ENCODE results near the gene TMEM121.

DNA sequence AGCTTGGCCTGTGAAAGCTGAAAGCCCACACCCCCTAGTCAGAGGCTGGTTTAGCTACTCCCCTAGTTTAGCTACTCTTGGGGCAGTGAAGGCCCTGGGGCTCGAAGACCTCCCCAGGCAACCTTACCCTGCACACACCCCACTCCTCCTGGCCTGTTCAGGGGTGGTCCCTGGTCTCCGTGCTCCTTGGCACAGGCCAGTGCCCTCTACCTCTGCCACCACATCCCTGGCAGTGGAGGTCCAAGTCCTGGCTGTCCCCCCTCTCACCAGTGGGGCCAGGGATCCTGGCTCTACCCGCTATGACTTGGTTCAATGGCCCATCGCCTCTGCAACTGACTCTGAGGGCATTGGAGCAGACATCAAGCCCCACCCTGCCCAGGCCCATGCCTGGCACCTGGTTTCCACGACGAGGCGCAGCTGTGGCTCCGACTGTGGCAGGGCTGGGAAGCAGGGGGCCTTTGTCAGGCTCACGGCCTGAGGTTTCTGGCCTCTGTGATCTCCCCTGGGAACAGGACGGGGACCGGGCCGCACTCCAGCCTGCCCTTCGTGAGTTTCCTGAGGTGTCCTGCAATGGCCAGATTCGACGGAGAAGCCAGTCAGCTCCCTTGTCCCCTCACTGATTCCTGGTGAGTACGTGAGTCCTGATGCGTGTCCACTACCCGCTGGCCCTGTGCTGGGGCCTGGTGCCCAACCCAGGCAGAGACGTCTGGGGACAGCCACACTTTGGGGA is 5.7 kb downstream of the TMEM121 start:
- TF ChIP-seq, protein P1, sequence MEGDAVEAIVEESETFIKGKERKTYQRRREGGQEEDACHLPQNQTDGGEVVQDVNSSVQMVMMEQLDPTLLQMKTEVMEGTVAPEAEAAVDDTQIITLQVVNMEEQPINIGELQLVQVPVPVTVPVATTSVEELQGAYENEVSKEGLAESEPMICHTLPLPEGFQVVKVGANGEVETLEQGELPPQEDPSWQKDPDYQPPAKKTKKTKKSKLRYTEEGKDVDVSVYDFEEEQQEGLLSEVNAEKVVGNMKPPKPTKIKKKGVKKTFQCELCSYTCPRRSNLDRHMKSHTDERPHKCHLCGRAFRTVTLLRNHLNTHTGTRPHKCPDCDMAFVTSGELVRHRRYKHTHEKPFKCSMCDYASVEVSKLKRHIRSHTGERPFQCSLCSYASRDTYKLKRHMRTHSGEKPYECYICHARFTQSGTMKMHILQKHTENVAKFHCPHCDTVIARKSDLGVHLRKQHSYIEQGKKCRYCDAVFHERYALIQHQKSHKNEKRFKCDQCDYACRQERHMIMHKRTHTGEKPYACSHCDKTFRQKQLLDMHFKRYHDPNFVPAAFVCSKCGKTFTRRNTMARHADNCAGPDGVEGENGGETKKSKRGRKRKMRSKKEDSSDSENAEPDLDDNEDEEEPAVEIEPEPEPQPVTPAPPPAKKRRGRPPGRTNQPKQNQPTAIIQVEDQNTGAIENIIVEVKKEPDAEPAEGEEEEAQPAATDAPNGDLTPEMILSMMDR (IDR thresholded peaks at IDR 0.05): no peak
- TF ChIP-seq POLR2A (IDR thresholded peaks at IDR 0.05) (no peak), POLR2AphosphoS5 (IDR thresholded peaks at IDR 0.05) (no peak)
